Caco-2 (cell line): ENCODE data around the gene ZNF468. TPM values are rescaled to one million over a fixed set of nuclear protein-coding genes. Genes with fewer than 3 reads are reported as not detected.
"Not testable (repeated sequence)": the region's sequence is repeated elsewhere in the genome, so short reads cannot be mapped to it uniquely, and the experiment has no call there.

Experiments
- BruUV-seq: library from RNA; stranded (reverse); fragments of 400-500 nt; replicated peaks from 2 replicates; lab custom pipeline; 2021; lab: Mats Ljungman, UMichigan
- CTCF ChIA-PET: fragments of 300-600 bp; sonication (Branson Sonifier 250); formaldehyde crosslinking; loops from one replicate; lab custom pipeline; 2022; ENCODE audit warnings: antibody characterized with exemption; lab: Charles Lee
- POLR2A ChIA-PET: fragments of 300-600 bp; sonication (Branson Sonifier 250); formaldehyde crosslinking; loops from one replicate; lab custom pipeline; 2022; ENCODE audit warnings: antibody characterized with exemption; lab: Charles Lee
- DNase-seq, 2 experiments: peaks; one replicate each; pipeline versions ENCODE4 v3.0.0 to v3.0.0-alpha.2; 2020 to 2022
- H3K27me3 ChIP-seq: replicated peaks from 2 replicates; pipeline ENCODE4 v1.6.0; 2011; ENCODE audit warnings: low read length; ENCODE audit not compliant: control insufficient read depth, insufficient read depth
- H3K36me3 ChIP-seq: 2 replicates; pipeline ENCODE4 v1.5.1; 2011; ENCODE audit warnings: low read length; ENCODE audit not compliant: control insufficient read depth, insufficient read depth
- H3K4me1 ChIP-seq: fragments of 250-450 bp; sonication (Bioruptor Pico); 2 replicates; pipeline ENCODE4 v1.5.1; 2020; ENCODE audit warnings: mild to moderate bottlenecking
- H3K4me3 ChIP-seq: 2 replicates; pipeline ENCODE4 v1.5.1; 2011; ENCODE audit warnings: low read depth, mild to moderate bottlenecking, control low read depth, low read length
- H3K9me3 ChIP-seq: fragments of 250-450 bp; sonication (Bioruptor Pico); 2 replicates; pipeline ENCODE4 v1.5.1; 2020; ENCODE audit warnings: mild to moderate bottlenecking, moderate library complexity
- H3K27ac Mint-ChIP-seq: one replicate; pipeline ENCODE4 v1.8.0; 2022; ENCODE audit warnings: mixed read lengths; ENCODE audit not compliant: unreplicated experiment
- H3K27me3 Mint-ChIP-seq: one replicate; pipeline ENCODE4 v1.8.0; 2022; ENCODE audit warnings: mixed read lengths; ENCODE audit not compliant: insufficient read depth, unreplicated experiment
- H3K36me3 Mint-ChIP-seq: one replicate; pipeline ENCODE4 v1.8.0; 2022; ENCODE audit warnings: mild to moderate bottlenecking, mixed read lengths; ENCODE audit not compliant: insufficient read depth, unreplicated experiment
- H3K4me1 Mint-ChIP-seq: one replicate; pipeline ENCODE4 v1.8.0; 2022; ENCODE audit warnings: low read depth, mixed read lengths; ENCODE audit not compliant: unreplicated experiment
- H3K4me3 Mint-ChIP-seq: one replicate; pipeline ENCODE4 v1.8.0; 2022; ENCODE audit warnings: mild to moderate bottlenecking, moderate library complexity, mixed read lengths; ENCODE audit not compliant: unreplicated experiment
- H3K9me3 Mint-ChIP-seq: one replicate; pipeline ENCODE4 v1.8.0; 2022; ENCODE audit warnings: mixed read lengths; ENCODE audit not compliant: unreplicated experiment
- intact Hi-C: fragments of 100-400 bp; cut with micrococcal nuclease; formaldehyde crosslinking; loops from one replicate; pipeline ENCODE4 v1.10.0; 2022; ENCODE audit not compliant: unreplicated experiment
- total RNA-seq: library from RNA; stranded (reverse); gene quantifications from 2 replicates; pipeline ENCODE4 v1.2.3, GENCODE V29; 2022

ZNF468 gene
- total RNA-seq, 1 experiment from 2014 or later, result 35.8 TPM

DNA sequence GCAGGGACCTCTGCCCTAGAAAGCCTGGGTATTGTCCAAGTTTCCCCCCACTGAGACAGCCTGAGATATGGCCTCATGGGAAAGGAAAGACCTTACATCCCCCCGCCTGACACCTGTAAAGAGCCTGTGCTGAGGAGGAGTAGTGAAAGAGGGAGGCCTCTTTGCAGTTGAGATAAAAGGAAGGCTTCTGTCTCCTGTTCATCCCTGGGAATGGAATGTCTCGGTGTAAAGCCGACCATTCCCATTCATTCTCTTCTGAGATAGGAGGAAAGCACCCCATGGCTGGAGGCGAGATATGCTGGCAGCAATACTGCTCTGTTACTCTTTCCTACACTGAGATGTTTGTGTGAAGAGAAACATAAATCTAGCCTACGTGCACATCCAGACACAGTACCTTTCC is 10.1 kb downstream of the ZNF468 start:
- H3K4me1 Mint-ChIP-seq, H3K27me3 ChIP-seq, H3K4me3 ChIP-seq, intact Hi-C loops, H3K27ac Mint-ChIP-seq, CTCF ChIA-PET, DNase-seq, BruUV-seq, H3K27me3 Mint-ChIP-seq, H3K4me3 Mint-ChIP-seq, POLR2A ChIA-PET, H3K36me3 ChIP-seq, H3K4me1 ChIP-seq: not testable (repeated sequence)
- Mint-ChIP-seq H3K36me3 (peaks cover 94% of the 10 kb centered on the region), H3K9me3 (peaks cover 30% of the 10 kb centered on the region)
- peaks cover 21% of the 10 kb centered on the region for H3K9me3 ChIP-seq

DNA sequence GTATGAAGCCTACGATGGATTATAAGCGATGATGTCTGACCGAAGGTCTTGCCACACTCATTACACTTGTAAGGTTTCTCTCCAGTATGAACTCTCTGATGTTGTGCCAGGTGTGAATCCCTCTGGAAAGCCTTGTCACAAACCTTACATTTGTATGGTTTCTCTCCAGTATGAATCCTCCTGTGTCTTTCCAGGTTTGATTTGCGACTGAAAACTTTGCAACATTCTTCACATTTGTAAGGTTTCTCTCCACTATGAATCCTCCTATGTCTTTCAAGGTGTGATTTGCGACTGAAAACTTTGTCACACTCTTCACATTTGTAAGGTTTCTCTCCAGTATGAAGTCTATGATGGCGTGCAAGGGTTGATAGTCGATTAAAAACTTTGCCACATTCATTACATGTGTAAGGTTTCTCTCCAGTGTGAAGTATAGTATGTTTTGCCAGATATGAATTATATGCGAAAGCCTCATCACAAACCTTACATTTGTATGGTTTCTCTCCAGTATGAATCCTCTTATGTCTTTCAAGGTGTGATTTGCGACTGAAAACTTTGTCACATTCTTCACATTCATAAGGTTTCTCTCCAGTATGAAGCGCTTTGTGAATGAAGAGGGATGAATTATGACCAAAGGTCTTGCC is 16.5 kb downstream of the ZNF468 start:
- H3K4me3 Mint-ChIP-seq, H3K4me1 Mint-ChIP-seq, CTCF ChIA-PET, DNase-seq, H3K36me3 ChIP-seq, H3K27ac Mint-ChIP-seq, POLR2A ChIA-PET, intact Hi-C loops, H3K4me1 ChIP-seq, H3K27me3 Mint-ChIP-seq, H3K27me3 ChIP-seq, H3K4me3 ChIP-seq: not testable (repeated sequence)
- peaks cover 47% of the 10 kb centered on the region for H3K9me3 Mint-ChIP-seq
- H3K9me3 ChIP-seq, result peaks cover 45% of the 10 kb centered on the region
- BruUV-seq, result TSS peak; percentile 18
- H3K36me3 Mint-ChIP-seq, result peaks cover 90% of the 10 kb centered on the region

DNA sequence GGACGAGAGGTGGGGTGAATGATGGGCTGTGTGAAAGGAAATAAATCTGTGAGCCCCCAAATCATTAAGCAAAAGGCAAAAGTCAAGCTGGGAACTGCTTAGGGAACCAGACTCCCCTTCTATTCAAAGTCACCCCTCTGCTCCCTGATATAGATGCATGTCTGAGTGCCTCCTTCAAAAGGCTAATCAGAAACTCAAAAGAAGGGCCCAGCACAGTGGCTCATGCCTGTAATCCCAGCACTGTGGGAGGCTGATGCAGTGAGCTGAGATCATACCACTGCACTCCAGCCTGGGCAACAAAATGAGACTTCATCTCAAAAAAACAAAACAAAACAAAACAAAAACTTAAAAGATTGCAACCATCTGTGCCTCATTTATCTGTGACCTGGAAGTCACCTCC is 23.1 kb downstream of the ZNF468 start:
- peaks cover 14% of the 10 kb centered on the region; the same call in 1 of the 2 replicates for H3K9me3 ChIP-seq
- CTCF ChIA-PET, H3K4me1 ChIP-seq, H3K27ac Mint-ChIP-seq, H3K4me1 Mint-ChIP-seq, DNase-seq, H3K36me3 ChIP-seq, H3K4me3 Mint-ChIP-seq, H3K27me3 ChIP-seq, H3K4me3 ChIP-seq, H3K27me3 Mint-ChIP-seq, POLR2A ChIA-PET, BruUV-seq, intact Hi-C loops: not testable (repeated sequence)
- peaks cover 37% of the 10 kb centered on the region for H3K36me3 Mint-ChIP-seq
- H3K9me3 Mint-ChIP-seq, result peaks cover 38% of the 10 kb centered on the region

DNA sequence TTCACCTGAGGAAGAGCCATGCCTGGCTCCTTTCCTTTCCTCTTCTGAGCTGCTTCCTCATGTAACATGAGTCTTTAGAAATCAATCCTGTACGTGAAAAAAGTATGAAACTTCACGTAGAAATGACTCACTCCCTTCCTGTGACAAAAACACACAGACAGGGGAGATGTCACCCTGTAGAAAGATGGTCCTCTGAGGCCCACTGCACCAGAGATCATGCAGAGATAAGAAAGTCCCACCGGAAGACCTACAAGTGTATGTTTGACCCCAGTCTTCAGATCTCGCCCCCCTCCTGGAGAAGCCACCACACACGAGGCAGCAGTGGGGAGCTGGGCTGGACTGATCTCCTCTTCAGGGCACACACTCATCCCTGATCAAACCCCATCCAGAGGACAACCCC is 23.9 kb downstream of the ZNF468 start:
- H3K36me3 ChIP-seq, H3K4me1 Mint-ChIP-seq, intact Hi-C loops, POLR2A ChIA-PET, DNase-seq, H3K9me3 ChIP-seq, H3K4me3 ChIP-seq, H3K27me3 ChIP-seq, H3K4me1 ChIP-seq, BruUV-seq, H3K27ac Mint-ChIP-seq, H3K4me3 Mint-ChIP-seq, CTCF ChIA-PET, H3K27me3 Mint-ChIP-seq: not testable (repeated sequence)
- Mint-ChIP-seq H3K9me3 (peaks cover 34% of the 10 kb centered on the region), H3K36me3 (peaks cover 32% of the 10 kb centered on the region)

DNA sequence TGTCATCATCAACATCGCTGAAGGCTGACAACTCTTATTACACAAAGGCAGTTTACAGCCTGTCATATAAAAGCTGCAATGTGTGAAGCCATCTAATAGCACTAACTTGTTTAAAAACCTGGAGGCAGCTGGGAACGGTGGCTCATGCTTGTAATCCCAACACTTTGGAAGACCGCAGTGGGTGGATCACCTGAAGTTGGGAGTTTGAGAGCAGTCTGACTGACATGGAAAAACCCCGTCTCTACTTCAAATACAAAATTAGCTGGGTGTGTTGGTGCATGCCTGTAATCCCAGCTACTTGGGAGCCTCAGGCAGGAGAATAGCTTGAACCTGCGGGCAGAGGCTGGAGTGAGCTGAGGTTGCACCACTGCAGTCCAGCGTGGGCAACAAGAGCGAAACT is 27.6 kb downstream of the ZNF468 start:
- H3K36me3 Mint-ChIP-seq, CTCF ChIA-PET, H3K27ac Mint-ChIP-seq, H3K36me3 ChIP-seq, H3K4me1 ChIP-seq, H3K27me3 ChIP-seq, DNase-seq, H3K4me3 Mint-ChIP-seq, H3K4me1 Mint-ChIP-seq, POLR2A ChIA-PET, intact Hi-C loops, H3K4me3 ChIP-seq, H3K9me3 ChIP-seq, H3K27me3 Mint-ChIP-seq, BruUV-seq: not testable (repeated sequence)
- H3K9me3 Mint-ChIP-seq, result peaks cover 18% of the 10 kb centered on the region
